Mucosa of gallbladder (tissue), 1 donor: ENCODE measurements around the gene LOXL4. TPM values are rescaled to one million over a fixed set of nuclear protein-coding genes. Genes with fewer than 3 reads are reported as not detected.
"Not testable (repeated sequence)": the region's sequence is repeated elsewhere in the genome, so short reads cannot be mapped to it uniquely, and the experiment has no call there.

Source experiments
- DNase-seq: peaks from one replicate; pipeline ENCODE4 v3.0.0-alpha.2; 2020; ENCODE audit warnings: low spot score
- total RNA-seq: library from RNA; stranded (reverse); gene quantifications from one replicate; pipeline ENCODE4 v1.2.1, GENCODE V29; 2021
- donor health status: DM: no; HTN: no; CAD: no.

Gene LOXL4
- total RNA-seq, 1 donor from 2014 or later: 4.9 TPM

GRCh38 chr10:98244141-98244540 is 23.9 kb downstream of the LOXL4 start:
- no peak for DNase-seq

- no peak for DNase-seq
These were observed 25.2 kb downstream of the LOXL4 start for GRCh38 chr10:98242823-98243222.

GRCh38 chr10:98240524-98240923 is 27.5 kb downstream of the LOXL4 start:
- DNase-seq: no peak

DNA sequence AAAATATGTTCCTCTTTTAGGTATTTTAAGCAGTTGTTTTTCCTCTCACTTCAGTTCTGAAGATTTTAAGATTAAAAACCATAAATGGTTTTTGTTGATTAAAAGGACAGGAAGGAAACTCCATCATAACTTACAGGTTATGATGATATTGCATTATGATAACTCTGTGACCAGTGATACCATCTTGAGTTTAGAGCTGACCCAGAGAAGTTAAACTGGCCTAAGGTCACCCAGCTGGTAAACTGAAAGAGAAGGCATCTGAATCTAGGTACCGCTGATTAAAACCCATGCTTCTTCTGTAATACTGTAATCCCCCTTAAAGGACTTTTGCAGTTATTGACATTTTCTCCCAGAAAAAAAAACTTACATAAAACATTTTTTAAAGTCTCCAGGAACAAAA is 29.6 kb downstream of the LOXL4 start:
- no peak for DNase-seq

DNA sequence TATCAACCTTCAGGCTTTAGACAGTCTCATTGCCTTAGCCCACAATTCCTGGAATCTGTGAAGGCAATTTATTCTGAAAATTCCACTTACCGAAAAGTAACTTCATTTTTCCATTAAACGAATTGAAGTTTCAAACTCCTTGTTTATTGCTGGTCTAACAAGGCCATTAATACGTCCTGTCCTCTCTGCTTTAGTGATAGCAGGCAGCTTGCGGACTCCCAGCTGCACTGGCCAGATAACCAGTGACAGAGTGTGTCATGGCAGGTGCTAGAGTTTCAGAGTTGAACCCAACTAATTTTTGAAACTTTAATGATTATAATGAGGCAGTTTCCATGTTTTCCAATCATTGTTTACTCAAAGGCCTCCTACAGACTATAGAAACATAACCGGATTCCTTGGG is 31.1 kb downstream of the LOXL4 start:
- DNase-seq: no peak

DNA sequence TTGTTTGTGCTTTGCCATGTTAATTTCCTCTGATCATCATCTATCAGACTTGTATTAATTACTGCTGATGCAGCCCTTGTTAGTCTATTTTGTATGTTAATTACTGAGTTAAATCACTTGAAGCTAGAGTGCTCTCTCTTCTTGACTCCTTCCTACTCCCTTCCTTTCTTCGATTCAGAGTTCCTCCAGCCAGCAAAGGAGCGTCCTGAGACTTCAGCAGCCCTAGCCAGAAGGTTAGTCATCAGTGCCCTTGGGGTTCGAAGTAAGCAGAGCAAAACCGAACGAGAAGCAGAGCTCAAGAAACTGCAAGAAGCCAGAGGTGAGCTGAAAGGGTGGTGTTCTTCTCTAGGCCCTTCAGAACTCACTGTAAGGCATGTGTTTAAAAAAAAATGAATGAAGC is 32.1 kb downstream of the LOXL4 start:
- DNase-seq: no peak

- DNase-seq: no peak
These were observed 36.6 kb downstream of the LOXL4 start for GRCh38 chr10:98231417-98231816.

DNA sequence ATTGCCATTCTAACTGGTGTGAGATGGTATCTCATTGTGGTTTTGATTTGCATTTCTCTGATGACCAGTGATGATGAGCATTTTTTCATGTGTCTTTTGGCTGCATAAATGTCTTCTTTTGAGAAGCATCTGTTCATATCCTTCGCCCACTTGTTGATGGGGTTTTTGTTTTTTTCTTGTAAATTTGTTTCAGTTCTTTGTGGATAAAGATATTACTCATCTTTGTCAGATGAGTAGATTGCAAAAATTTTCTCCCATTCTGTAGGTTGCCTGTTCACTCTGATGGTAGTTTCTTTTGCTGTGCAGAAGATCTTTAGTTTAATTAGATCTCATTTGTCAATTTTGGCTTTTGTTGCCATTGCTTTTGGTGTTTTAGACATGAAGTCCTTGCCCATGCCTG is 39.7 kb downstream of the LOXL4 start:
- DNase-seq: not testable (repeated sequence)

DNA sequence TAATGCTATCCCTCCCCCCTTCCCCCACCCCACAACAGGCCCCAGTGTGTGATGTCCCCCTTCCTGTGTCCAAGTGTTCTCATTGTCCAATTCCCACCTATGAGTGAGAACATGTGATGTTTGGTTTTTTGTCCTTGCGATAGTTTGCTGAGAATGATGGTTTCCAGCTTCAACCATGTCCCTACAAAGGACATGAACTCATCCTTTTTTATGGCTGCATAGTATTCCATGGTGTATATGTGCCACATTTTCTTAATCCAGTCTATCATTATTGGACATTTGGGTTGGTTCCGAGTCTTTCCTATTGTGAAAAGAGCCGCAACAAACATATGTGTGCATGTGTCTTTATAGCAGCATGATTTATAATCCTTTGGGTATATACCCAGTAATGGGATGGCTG is 40.3 kb downstream of the LOXL4 start:
- not testable (repeated sequence) for DNase-seq

GRCh38 chr10:98226508-98227144 is 41.4 kb downstream of the LOXL4 start:
- no peak for DNase-seq

DNA sequence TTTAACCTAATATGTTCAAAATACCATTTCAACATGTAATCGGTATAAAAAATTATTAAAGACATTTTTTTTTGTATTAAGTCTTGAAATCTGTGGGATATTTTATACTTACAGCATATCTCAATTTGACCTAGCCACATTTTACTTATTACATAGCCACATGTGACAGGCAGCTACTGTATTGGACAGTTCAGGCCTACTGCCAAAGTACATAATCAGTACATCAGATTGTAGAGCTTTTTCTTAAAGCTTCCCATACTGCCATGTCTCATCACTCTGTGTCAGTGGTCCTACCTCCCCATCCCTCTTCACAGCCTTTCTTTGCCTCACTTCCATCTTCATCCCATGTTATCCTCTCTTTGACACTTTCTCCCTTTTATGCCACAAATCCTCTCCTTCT is 43.0 kb downstream of the LOXL4 start:
- DNase-seq: no peak

- no peak for DNase-seq
These were observed 43.5 kb downstream of the LOXL4 start for GRCh38 chr10:98224509-98224908.

- DNase-seq: no peak
These were observed 44.1 kb downstream of the LOXL4 start for GRCh38 chr10:98223874-98224273.

DNA sequence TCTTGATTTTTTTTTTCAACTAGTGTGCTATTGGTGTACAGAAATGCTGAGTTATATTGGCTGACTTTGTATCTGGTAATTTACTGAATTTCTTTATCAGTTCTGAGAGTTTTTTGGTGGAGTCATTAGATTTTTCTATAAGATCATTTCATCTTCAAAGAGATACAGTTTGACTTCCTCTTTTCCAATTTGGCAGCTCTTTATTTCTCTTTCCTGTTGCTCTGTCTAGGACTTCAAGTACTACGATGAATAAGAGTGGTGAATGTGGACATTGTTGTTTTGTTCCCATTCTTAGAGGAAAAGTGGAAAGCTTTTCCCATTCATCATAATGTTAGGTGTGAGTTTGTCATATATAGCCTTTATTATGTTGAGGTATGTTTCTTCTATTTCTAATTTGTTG is 50.2 kb downstream of the LOXL4 start:
- DNase-seq: no peak

DNA sequence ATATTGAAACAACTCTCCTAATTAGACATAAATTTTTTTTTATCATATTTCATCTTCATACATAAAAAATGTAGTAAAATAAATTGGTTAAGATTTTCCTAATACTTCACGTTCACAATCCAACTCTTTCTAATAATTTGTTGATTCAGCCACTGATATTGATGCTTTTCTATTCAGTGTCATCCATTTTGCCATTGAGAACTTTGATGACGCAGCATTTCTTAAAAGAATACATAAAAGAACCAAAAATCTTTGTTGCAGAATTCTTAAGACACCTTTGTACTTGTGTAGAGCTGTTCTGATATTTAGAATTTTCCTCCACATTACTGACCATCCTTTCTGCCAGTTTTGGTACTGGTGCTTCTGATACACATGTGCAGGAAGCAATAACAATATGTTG is 52.6 kb downstream of the LOXL4 start:
- no peak for DNase-seq

- DNase-seq: no peak
These were observed 54.3 kb downstream of the LOXL4 start for GRCh38 chr10:98213740-98214139.

- no peak for DNase-seq
These were observed 55.8 kb downstream of the LOXL4 start for GRCh38 chr10:98212196-98212595.

GRCh38 chr10:98209441-98209840 is 58.6 kb downstream of the LOXL4 start:
- no peak for DNase-seq

GRCh38 chr10:98208925-98209324 is 59.1 kb downstream of the LOXL4 start:
- DNase-seq: no peak

DNA sequence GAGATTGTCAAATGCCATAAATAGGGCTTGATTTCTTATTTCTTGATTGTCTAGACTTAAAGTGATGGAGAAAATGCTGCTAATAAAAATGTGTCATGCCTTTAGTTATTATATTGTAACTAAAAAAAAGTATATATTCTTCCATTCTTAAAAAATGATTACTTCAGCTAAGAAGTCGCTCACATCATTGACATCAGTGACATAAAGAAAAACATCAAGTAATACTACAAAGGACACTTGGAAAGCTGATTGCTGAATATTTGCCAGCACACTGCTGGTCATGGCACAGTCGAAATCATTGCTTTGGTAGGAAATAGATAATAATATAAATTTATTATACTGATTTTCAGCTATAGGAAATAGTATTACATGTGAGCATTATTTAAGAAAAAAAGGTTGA is 62.6 kb downstream of the LOXL4 start:
- no peak for DNase-seq

DNA sequence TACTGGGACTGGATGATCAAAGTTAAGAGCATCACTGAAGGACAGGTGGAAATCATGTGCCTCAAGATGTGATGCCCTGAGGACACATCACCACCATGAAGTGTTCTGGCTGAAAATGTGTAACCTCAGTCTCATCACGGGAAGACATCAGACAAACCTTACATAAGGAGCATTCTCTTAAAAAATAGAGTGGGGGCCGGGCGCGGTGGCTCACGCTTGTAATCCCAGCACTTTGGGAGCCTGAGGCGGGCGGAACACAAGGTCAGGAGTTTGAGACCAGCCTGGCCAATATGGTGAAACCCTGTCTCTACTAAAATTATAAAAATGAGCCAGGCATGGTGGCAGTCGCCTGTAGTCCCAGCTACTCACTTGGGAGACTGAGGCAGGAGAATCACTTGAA is 65.6 kb downstream of the LOXL4 start:
- DNase-seq: no peak

GRCh38 chr10:98201760-98202159 is 66.2 kb downstream of the LOXL4 start:
- DNase-seq: no peak
